ENCODE measurements around the gene RHCG.

GRCh38 chr15:89530976-89531375 is 34.6 kb upstream of the RHCG start:
- TF ChIP-seq, protein P1, sequence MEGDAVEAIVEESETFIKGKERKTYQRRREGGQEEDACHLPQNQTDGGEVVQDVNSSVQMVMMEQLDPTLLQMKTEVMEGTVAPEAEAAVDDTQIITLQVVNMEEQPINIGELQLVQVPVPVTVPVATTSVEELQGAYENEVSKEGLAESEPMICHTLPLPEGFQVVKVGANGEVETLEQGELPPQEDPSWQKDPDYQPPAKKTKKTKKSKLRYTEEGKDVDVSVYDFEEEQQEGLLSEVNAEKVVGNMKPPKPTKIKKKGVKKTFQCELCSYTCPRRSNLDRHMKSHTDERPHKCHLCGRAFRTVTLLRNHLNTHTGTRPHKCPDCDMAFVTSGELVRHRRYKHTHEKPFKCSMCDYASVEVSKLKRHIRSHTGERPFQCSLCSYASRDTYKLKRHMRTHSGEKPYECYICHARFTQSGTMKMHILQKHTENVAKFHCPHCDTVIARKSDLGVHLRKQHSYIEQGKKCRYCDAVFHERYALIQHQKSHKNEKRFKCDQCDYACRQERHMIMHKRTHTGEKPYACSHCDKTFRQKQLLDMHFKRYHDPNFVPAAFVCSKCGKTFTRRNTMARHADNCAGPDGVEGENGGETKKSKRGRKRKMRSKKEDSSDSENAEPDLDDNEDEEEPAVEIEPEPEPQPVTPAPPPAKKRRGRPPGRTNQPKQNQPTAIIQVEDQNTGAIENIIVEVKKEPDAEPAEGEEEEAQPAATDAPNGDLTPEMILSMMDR (IDR thresholded peaks at IDR 0.05), result no peak
- TF ChIP-seq POLR2AphosphoS5 (IDR thresholded peaks at IDR 0.05) (no peak), EP300 (IDR thresholded peaks at IDR 0.05) (no peak), POLR2A (IDR thresholded peaks at IDR 0.05) (no peak)
